NOMO-1 treated with dmso at 0.1 percent for 144 hours (cell line): ENCODE results near the gene LAMC3.
"Not testable (repeated sequence)": the region's sequence is repeated elsewhere in the genome, so short reads cannot be mapped to it uniquely, and the experiment has no call there.

Experiments used
- DNase-seq: peaks from one replicate; lab custom pipeline; 2025; ENCODE audit not compliant: unreplicated experiment; lab: John Stamatoyannopoulos, UW

The LAMC3 gene

DNA sequence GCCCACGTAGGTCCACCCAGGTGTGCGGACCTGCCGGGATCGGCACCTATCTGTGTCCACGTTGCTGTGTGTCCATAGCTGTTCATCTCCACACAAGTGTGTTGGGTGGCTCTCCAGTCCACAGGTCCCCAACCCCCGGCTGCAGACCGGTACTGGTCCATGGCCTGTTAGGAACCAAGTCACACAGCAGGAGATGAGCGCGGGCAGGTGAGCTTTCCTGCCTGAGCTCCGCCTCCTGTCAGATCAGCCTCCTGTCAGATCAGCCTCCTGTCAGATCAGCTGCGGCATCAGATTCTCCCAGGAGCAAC, 18.9 kb downstream of the LAMC3 start:
- no peak for DNase-seq

DNA sequence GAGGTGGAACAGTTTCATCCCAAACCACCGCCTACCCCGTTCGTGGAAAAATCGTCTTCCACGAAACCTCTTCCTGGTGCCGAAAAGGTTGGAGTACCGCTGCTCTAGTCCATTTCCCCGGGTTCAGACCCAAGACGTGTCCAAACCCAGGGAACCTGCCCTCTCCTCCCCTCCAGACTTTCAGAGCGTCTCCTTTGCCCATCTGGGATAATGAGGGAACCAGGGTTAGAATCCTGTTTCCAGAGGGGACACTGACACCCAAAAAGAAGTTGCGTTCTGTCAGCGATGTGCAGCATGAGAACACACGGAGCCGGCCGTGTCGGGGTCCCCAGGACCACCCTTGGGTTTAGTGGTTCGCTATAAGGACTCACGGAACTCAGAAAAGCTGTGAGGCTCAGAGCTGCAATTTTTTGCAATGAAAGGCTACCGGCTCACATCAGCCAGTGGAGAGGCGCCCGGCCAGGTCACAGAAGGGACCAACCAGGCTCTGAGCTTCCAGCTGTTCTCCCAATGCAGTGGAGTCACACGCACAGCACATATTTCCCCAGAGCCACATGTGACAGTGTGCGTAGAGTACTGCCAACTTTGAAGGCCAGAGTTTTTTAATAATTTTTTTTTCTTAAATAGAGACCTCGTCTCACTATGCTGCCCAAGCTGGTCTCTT, 19.4 kb downstream of the LAMC3 start:
- no peak for DNase-seq

DNA sequence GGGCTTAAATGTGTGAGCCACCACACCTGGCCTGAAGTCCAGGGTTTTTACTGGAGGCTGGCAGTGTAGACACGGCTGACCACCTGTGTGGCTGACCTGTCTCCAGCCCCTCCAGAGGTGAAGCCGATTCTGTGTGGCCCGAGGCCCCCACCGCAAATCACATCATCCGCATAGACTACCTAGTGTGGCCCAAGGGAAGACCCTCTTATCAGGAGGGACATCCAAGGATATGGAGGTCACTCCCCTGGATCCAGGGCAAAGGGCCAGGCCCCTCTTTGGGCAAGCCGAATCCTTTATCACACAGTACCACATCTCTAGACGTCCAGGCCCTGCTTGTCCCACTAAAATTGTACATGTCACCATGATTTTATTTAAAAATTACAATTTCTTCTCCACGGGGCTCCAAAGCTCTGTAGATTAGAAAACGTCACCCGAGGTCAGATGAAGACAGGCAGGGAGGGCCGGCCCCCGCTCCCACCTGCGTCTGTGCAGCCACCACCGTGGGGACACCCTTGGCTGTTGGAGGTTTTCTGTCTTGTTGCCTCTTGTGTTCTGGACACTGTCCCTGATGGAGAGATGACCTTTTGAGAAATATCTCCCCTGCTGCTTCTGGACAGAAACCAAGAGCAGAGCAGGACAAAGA, 20.1 kb downstream of the LAMC3 start:
- no peak for DNase-seq

DNA sequence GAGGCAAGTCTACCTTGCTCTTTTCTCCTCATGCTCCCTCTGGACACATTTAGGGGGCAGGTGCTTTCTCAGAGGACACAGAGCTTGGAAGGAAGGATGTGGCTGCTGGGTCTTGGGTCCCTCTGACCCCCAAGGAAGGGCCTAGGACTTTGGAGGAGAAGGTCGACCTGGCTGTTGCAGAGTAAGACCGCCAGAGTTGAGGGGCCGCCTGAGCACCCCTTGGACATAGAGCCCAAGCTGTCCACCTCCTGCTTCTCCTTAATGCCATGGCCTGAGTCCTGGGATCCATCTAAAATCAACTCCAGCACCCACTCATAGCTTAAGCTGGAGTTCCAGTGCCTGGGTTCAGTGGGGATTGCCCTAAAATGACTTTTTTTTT, 20.6 kb downstream of the LAMC3 start:
- no peak for DNase-seq

DNA sequence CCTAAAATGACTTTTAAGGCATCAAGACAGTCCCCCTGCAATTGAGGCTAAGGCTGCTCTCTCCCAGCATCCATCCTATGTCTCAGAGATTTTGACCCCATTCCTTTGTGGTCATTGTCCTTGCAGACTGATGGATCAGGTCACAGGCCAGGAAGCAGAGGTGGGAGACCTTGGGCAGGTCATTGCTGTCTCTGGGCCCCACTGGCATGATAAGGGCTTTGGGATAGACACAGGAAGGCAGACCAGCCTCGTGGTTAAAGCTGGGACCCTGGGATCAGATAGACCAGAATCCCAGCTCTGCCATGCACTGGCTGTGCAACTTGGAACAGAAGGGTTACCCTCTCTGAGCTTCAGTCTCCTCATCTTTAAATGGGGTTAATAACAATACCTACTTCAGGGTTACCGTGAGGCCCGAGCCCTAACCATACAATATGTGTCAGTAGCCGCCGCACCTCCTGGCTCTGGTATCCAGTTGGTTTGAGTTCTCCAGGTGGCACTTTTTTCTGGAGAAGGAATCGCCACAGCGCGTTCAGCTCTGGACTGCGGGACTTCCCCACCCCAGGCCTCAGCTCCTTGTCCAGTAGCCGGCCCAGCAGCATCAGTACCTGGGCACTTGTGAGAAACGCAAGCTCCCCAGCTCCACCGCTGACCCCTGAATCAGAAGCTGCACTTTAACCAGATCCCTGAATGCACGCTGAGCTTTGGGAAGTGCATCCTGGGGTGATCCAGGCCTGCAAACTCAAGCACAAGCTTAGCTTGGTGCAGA, 21.4 kb downstream of the LAMC3 start:
- no peak for DNase-seq

DNA sequence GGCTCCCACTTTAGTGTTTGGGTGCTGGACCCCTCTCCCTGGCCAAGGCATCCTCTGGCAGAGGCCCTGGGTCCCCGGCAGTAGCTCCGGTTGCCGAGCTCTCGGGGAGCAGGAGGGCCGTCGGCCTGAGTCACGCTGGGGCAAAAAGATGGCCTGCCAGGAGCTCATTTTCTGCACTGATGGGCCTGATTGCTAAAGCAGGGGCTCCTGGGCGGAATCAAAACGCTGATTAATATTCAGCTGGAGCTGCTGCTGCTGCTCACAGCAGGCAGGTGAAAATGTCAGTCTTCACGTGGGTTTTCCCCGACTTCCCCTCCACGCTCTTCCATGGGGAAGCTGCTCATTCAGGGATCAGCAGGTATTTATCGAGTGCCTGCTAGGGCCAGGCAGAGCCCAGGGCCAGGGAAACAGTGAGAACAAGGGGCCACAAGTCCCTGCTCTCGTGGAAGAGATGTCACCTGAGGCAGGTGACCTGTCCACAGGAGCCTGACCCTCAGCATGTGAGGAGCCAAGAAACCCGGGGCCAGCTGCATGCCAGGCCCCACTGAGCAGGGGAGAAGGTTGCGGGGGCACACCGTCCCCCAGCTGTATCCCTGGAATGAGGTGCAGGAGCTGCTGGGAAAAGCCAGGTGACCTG, 22.1 kb downstream of the LAMC3 start:
- no peak for DNase-seq

DNA sequence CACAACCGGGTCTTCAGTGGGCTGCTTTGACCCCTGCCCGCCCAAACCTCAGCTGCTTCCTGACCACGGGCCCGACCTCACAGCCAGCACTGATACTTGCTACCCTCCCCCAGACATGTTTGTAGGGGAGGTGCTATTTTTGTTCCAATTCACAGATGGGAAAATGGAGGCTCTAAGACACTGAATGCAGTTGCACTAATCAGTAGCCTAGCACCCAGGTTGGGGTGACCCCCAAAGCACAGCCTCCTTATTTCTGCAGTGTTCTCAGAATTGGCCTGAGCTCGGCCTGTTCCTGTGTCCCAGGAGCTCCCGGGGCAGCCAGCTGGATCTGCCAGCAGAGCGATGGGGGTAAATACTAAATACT, 22.6 kb downstream of the LAMC3 start:
- DNase-seq: no peak

DNA sequence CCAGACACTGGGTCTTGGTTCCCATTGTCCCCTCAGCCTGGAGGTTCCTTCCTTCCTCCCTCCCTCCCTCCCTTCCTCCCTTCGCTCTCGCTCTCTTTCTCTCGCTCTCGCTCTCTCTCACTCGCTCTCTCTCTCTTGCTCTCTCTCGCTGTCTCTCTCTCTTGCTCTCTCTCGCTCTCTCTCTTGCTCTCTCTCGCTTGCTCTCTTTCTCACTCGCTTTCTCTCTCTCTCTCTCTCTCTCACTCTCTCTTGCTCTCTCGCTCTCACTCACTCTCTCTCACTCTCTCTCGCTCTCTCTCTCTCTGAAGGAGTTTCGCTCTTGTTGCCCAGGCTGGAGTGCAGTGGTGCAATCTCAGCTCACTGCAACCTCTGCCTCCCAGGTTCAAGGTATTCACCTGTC, 23.4 kb downstream of the LAMC3 start:
- DNase-seq: no peak

DNA sequence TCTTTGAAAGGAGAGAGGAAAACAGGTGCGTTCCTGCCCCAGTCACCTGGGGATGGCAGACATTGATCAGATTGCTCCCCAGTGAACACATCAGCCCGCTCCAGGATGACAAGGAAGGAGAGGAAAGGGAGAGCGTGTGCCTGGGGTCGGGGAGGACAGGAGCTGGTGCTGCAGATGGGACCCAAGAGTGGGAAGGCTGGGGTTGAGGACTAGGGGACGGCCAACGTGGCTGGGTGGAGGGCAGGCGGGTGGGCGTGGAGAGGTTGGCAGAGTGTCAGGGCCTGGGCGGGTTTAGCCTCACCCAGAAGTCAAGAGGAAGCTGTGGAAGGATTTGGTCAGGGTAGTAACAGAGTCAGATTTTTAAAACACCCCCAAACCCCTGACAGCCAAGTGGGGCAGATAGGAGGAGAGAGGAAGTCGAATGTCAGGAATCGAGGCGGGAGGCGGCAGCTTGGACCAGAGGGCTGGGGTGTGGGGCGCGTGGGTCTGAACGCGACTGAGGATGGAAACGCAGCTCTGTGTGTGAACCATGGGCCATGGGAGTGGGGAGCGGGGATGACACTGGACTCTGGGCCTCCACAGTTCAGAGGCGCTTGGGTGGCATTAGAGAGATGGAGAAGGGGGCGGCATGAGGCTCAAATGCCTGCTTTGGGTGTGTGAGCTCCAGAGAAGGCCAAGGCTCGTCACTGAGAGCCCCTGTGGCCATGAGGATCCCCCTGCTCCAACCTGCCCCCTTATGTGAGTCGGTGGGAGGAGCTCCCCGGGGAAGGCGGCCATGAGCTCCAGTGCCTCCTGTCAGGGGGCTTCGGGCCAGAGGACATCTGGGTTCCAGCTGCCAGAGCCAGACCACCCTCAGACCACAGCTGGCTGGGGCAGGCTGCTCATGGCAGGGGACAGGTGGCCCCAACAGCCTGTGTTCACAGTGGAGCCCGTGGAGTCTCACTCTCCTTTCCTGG, 24.6 kb downstream of the LAMC3 start:
- DNase-seq: no peak

DNA sequence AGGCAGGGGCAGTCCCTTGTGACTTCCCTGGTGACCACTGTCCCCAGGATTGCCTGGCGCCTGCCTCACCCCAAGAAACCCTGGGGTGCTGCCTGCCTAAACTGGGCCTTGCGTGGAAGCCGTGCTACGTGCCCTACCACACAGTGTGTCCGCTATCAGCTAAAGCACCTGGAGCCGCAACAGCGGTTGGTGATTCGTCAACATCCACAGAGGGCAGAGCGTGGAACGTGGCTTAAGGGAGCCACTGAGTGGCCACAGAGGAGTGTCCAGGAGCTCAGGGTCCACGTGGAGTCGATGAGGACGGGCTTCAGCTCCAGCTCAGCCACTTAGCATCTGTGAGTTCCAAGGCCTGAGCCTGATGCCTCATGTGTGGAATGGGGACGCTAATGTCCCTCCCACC, 25.3 kb downstream of the LAMC3 start:
- DNase-seq: no peak

DNA sequence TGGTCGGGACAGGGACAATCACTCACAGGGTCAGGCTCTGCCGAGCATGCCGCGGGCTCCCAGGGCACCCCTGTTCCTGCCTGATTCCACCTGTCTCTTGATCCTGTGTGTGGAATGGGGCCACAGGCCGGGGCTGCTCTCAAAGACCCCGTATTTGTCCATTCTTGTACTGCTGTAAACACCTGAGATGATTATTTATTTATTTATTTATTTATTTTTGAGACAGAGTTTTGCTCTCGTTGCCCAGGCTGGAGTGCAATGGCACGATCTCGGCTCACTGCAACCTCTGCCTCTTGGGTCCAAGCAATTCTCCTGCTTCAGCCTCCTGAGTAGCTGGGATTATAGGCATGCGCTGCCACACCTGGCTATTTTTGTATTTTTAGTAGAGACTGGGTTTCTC, 25.8 kb downstream of the LAMC3 start:
- not testable (repeated sequence) for DNase-seq

DNA sequence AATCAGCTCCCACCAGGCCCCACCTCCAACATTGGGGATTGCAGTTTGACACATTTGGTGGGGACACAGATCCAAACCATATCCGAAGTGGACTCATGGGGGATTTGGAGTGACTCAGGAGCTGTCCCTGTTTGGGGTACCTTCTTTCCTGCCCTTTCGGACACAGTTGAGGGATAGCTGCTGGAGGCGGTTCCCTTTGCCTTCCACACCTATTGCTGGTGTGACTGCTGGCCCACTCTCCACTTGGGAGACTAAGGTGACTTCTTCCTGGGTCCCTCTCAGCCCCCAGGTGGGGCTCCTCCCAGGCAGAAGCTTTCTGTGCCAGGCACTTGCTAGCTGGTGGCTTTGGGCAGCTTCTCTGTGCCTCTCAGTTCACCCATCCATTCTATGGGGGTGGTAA, 26.6 kb downstream of the LAMC3 start:
- DNase-seq: no peak

DNA sequence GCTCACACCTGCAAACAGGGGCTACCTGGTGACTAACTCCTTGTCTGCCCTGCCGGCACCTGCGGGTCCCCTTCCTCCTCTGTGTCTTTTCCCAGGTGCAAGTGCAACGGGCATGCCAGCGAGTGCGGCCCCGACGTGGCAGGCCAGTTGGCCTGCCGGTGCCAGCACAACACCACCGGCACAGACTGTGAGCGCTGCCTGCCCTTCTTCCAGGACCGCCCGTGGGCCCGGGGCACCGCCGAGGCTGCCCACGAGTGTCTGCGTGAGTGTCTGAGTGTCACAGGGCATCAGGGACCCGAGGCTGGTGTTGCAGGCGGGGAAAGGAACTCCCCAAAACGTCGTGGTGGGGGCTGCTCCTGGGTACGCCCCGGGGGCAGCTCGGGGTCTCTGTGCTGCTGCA, 27.1 kb downstream of the LAMC3 start:
- DNase-seq: no peak

DNA sequence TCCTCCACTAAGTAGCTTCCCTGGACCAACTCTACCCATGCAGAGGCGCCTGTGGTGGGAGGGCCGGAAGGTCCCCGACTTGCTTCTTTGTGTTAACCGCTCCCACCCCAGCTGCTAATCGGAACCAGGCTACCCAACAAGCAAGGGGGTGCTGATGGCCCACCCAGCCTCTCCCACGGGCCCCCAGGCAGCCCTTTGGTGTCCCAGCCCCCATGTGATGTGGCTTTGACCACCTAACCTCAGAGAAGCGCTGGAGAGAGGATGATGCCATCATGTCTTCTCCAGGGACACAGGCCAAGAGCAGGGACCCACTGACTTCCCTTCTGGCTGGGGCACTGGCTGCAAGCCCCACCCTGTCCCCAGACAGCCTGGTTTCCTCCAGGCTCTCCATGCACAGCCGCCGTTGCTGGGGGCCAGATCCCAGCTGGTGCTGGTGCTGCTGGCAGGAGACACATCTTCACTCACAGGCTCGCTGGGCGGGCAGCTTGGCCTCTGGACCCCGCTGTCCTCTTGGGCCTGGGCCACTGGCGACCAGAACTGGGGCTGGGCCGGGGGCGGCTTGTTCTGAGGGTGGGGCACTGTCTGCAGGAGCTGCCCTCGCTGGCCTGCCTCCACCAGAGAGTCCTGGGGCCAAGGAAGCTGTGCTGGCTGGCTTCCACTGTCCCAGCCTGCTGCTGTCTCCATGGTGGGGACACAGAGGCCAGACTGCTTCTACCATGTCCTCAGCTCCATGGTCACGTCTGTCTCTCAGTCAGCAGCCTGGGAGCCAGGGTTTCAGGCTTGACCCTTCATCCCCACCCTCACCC, 27.8 kb downstream of the LAMC3 start:
- no peak for DNase-seq

DNA sequence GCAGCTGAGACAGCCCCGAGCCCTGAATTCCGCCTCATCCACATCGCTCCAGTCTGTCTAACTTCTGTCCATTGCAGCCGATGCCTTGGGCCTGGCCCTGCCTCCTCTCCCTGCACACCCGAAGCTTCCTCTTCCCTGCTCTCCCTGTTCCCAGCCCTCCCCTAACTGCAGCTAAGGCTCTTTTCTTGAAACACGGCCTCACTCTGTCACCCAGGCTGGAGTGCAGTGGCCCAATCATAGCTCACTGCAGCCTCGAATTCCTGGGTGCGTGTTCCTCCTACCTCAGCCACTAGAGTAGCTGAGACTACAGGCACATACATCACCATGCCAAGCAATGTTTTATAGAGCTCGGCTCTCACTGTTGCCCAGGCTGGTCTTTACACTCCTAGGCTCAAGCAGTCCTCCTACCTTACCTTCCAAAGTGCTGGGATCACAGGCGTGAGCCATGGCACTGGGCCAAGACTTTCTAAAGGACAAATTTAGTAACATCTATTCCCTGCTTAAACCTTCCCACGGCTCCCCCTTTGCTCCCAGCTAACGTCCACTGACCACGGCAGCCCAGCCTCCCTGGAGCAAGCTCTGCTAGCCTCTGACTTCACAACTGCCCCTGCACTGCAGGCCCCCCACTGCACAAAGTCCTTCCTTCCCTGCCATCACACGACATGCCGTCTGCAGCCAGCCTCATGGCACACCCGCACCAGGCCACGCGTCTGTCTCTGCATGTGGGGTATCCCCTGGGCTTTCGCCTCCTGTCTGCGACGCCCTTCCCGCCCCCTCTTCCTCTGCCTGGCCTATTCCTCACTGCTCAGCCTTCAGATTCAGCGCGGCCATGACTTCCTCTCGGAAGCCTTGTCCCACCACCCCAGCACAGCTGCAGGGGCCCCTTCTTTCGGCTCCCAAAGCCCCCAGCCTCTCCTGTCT, 28.6 kb downstream of the LAMC3 start:
- DNase-seq: no peak

DNA sequence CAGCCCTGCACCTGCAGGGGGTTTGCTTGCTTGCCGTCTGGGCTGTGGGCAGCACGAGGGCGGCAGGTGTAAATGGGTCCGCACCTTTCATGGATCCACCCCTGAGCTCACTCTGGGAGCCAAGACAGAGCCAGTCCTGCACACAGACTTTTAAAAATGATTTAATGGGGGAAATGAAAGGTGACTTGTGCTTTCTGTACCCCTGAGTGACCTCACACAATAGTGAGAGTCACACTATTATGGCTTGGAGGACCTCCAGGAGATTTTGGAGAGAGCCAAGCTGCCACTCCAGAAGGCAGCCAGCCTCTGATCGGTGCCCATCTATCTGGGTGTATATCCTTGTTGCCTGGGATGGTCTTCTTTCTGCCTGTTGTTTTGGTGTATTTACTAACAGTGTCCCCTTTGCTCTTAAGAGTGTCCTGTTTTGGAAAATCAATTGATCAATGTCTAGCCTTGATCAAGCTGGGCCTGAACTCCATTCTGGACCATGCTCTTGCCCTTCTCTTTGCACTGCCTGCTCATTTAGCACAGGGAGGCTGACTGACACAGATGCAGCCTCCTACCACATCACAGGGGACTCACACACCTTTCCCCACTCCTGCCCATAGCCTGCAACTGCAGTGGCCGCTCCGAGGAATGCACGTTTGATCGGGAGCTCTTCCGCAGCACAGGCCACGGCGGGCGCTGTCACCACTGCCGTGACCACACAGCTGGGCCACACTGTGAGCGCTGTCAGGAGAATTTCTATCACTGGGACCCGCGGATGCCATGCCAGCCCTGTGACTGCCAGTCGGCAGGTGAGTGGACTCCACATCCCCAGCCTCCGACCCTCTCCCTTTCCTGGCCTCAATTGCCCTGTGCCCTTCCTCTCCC, 29.5 kb downstream of the LAMC3 start:
- no peak for DNase-seq

DNA sequence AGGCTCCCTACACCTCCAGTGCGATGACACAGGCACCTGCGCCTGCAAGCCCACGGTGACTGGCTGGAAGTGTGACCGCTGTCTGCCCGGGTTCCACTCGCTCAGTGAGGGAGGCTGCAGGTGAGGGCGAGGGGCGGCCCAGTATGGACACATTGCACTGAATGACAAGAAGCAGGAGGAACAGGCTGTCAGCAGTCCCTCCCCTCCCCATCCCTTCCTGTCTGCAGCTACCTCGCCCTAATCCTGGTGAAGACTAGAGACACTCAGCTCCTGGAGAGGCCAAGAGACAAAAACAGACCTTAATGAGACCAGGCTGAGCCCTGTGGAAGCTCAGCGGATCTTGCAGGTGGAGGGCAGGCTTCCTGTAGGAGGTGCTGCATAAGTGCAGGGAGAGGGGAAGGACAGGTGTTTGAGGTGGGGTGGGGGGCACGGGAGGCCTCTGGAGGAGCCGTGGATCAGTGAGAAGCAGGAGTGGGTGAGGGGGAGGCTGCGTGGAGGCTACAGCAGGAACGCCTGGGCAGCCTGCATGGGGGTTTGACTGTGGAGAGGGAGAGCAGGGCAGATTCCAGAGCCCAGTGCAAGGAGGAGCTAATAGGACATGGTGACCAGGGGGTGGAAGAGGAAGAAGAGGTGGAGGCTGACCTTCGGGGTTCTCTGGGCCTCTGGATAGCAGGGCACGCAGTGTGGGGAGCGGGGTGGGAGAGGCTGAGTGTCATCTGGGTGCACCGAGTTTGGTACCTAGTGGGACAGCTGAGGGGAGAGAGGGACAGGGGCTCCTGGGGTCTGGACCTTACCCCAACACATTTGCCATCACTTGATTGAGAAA, 30.4 kb downstream of the LAMC3 start:
- no peak for DNase-seq
